ENCODE results near the gene SYNPR. TPM values are rescaled to one million over a fixed set of nuclear protein-coding genes. Genes with fewer than 3 reads are reported as not detected.

The SYNPR gene
- polyA plus RNA-seq, 1 experiment, result not detected

GRCh38 chr3:63395960-63396359 lies 117.9 kb downstream of the SYNPR start:
- Histone ChIP-seq H3K27me3 (ENCODE audit: control insufficient read depth, insufficient read depth, low read length) (no peaks in the 10 kb centered on the region), H3K4me3 (ENCODE audit: low read depth, low read length) (no peak overlapping the region), H3K36me3 (ENCODE audit: control insufficient read depth, insufficient read depth, low read length) (no peaks in the 10 kb centered on the region)
- no peak for DNase-seq (ENCODE audit: low read depth)
- POLR2A ChIA-PET, result no interaction called here
- CTCF ChIA-PET, result interaction anchor here (1.1 kb wide), 1 partner anchor 44 kb away, joined by 3 read pairs; no protein-coding TSS in a partner anchor
- TF ChIP-seq, protein P1, sequence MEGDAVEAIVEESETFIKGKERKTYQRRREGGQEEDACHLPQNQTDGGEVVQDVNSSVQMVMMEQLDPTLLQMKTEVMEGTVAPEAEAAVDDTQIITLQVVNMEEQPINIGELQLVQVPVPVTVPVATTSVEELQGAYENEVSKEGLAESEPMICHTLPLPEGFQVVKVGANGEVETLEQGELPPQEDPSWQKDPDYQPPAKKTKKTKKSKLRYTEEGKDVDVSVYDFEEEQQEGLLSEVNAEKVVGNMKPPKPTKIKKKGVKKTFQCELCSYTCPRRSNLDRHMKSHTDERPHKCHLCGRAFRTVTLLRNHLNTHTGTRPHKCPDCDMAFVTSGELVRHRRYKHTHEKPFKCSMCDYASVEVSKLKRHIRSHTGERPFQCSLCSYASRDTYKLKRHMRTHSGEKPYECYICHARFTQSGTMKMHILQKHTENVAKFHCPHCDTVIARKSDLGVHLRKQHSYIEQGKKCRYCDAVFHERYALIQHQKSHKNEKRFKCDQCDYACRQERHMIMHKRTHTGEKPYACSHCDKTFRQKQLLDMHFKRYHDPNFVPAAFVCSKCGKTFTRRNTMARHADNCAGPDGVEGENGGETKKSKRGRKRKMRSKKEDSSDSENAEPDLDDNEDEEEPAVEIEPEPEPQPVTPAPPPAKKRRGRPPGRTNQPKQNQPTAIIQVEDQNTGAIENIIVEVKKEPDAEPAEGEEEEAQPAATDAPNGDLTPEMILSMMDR (IDR thresholded peaks at IDR 0.05; ENCODE audit: insufficient read depth, low read depth, low read length), result no peak

DNA sequence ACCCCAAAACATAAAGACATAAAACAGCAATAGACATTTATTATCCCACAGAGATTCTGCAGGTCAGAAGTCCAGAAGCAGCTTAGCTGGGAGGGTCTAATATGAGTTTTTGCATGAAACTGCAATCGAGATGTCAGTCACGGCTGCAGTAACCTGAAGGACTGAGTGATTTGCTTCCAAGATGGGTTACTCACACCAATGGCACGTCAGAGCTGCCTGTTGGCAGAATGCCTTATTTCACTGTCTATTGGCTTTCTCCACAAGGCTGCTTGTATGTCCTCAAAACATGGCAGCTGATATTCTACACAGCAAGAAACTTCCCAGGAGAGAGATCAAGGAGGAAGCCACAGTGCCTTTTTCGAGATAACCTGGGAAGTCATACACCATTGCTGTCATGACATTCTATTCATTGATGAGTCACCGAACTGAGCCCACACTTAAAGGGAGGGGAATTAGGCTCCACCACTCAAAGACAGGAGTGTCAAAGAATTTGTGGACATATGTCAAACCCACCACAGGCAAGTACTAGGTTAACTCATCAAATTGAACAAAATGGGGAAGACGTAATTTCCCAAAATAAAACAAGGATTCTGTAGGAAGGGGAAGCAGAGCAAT lies 122.2 kb downstream of the SYNPR start:
- Histone ChIP-seq H3K27me3 (ENCODE audit: control insufficient read depth, insufficient read depth, low read length) (no peaks in the 10 kb centered on the region), H3K36me3 (ENCODE audit: control insufficient read depth, insufficient read depth, low read length) (no peaks in the 10 kb centered on the region), H3K4me3 (ENCODE audit: low read depth, low read length) (no peak overlapping the region)
- no peak for DNase-seq (ENCODE audit: low read depth)
- ChIA-PET POLR2A (no interaction called here), CTCF (no interaction called here)
- TF ChIP-seq, protein P1 (IDR thresholded peaks at IDR 0.05; ENCODE audit: insufficient read depth, low read depth, low read length), result no peak

- ChIA-PET CTCF (no interaction called here), POLR2A (no interaction called here)
- TF ChIP-seq, protein P1 (IDR thresholded peaks at IDR 0.05; ENCODE audit: insufficient read depth, low read depth, low read length), result no peak
- Histone ChIP-seq H3K4me3 (ENCODE audit: low read depth, low read length) (no peak overlapping the region), H3K36me3 (ENCODE audit: control insufficient read depth, insufficient read depth, low read length) (no peaks in the 10 kb centered on the region), H3K27me3 (ENCODE audit: control insufficient read depth, insufficient read depth, low read length) (no peaks in the 10 kb centered on the region)
- DNase-seq (ENCODE audit: low read depth), result no peak
Observed at GRCh38 chr3:63405882-63406281, 127.8 kb downstream of the SYNPR start.

GRCh38 chr3:63413523-63413922 lies 135.4 kb downstream of the SYNPR start:
- ChIA-PET CTCF (interaction anchor here (1.4 kb wide), 1 partner anchor 11 kb away, joined by 3 read pairs; no protein-coding TSS in a partner anchor), POLR2A (no interaction called here)
- TF ChIP-seq, protein P1 (IDR thresholded peaks at IDR 0.05; ENCODE audit: insufficient read depth, low read depth, low read length), result no peak
- H3K27me3 ChIP-seq (ENCODE audit: control insufficient read depth, insufficient read depth, low read length), result no peaks in the 10 kb centered on the region
- DNase-seq (ENCODE audit: low read depth), result no peak
- no peak overlapping the region for H3K4me3 ChIP-seq (ENCODE audit: low read depth, low read length)
- no peaks in the 10 kb centered on the region for H3K36me3 ChIP-seq (ENCODE audit: control insufficient read depth, insufficient read depth, low read length)

DNA sequence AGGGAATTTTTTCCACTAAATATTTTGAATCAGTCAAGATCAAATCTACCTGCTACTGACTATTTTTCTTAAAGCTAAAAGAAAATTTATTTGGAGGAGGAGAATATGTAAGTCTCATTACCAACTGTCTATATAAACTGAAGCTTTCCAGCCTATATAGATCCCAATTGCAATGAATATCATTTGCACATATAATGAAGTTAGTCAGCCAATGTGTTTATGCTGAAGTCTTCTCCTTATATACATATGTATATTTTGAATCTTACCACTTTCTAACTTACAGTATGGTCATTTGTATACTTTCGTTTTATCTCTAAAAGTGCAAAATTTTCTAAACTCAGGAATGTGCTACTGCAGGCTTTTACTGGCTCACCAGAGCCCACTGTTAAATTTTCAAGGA lies 136.5 kb downstream of the SYNPR start:
- DNase-seq (ENCODE audit: low read depth), result no peak

More for the DNA sequence above, 136.5 kb downstream of the SYNPR start:
- CTCF ChIA-PET, result no interaction called here
- H3K27me3 ChIP-seq (ENCODE audit: control insufficient read depth, insufficient read depth, low read length), result no peaks in the 10 kb centered on the region
- H3K36me3 ChIP-seq (ENCODE audit: control insufficient read depth, insufficient read depth, low read length), result no peaks in the 10 kb centered on the region
- H3K4me3 ChIP-seq (ENCODE audit: low read depth, low read length), result no peak overlapping the region
- TF ChIP-seq, protein P1 (IDR thresholded peaks at IDR 0.05; ENCODE audit: insufficient read depth, low read depth, low read length), result no peak
- POLR2A ChIA-PET, result no interaction called here
